HL-60 (cell line): Measurements from ENCODE around the gene ACVR2A.

Experiments used
- DNase-seq, 2 experiments: peaks; one replicate each; pipeline ENCODE4 v3.0.0-alpha.2; 2010 to 2020; ENCODE audit warnings: low read depth in 1 of 2, low spot score in 1 of 2
- H3K27ac ChIP-seq: fragments of 250-450 bp; sonication (Bioruptor Pico); replicated peaks from 2 replicates; pipeline ENCODE4 v1.5.1; 2020; ENCODE audit warnings: mild to moderate bottlenecking, moderate library complexity
- H3K27me3 ChIP-seq: fragments of 250-450 bp; sonication (Bioruptor Pico); 2 replicates; pipeline ENCODE4 v1.5.1; 2021; ENCODE audit warnings: mild to moderate bottlenecking, moderate library complexity; ENCODE audit not compliant: insufficient read depth, poor library complexity, severe bottlenecking
- H3K4me3 ChIP-seq: replicated peaks from 2 replicates; pipeline ENCODE4 v1.5.1; 2011; ENCODE audit warnings: mild to moderate bottlenecking, control low read depth, low read length; ENCODE audit not compliant: insufficient read depth
- CTCF ChIP-seq: IDR thresholded peaks from one replicate; pipeline ENCODE4 v1.5.1; 2011; ENCODE audit warnings: low read length, control low read depth, inconsistent platforms; ENCODE audit not compliant: insufficient read depth
- GABPA ChIP-seq: IDR thresholded peaks from 2 replicates; pipeline ENCODE4 v1.6.1; 2012; ENCODE audit warnings: low read depth
- POLR2AphosphoS5 ChIP-seq: IDR thresholded peaks from 2 replicates; pipeline ENCODE4 v1.6.1; 2012; ENCODE audit warnings: low read depth
- SPI1 ChIP-seq: IDR thresholded peaks from 2 replicates; pipeline ENCODE4 v1.6.1; 2012; ENCODE audit warnings: low read depth, mild to moderate bottlenecking, borderline replicate concordance
- TF ChIP-seq, protein P1 (sequence below): IDR thresholded peaks from 2 replicates; pipeline ENCODE4 v1.6.1; 2012; ENCODE audit warnings: low read depth; ENCODE audit not compliant: insufficient replicate concordance

The ACVR2A gene

DNA sequence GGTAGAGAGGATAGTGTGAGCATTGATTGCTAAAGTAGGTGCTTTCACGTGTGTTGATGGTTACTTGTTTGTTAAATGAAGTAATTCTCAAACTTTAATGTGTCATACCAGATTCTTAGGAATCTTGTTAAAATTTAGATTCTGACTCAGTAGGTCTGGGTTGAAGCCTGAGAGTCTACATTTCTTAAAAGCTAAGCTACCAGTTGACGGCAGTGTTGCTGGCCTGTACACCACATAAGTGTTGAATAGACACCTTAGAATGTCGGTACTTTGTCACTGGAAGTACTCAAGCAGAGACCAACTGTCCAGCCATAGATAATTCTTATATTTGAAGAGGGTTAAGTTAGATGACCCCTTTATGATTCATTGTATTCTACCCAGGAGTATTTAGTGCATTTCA, 79.8 kb downstream of the ACVR2A start:
- TF ChIP-seq GABPA (no peak), POLR2AphosphoS5 (no peak), SPI1 (no peak), CTCF (no peak)
- TF ChIP-seq, protein P1, sequence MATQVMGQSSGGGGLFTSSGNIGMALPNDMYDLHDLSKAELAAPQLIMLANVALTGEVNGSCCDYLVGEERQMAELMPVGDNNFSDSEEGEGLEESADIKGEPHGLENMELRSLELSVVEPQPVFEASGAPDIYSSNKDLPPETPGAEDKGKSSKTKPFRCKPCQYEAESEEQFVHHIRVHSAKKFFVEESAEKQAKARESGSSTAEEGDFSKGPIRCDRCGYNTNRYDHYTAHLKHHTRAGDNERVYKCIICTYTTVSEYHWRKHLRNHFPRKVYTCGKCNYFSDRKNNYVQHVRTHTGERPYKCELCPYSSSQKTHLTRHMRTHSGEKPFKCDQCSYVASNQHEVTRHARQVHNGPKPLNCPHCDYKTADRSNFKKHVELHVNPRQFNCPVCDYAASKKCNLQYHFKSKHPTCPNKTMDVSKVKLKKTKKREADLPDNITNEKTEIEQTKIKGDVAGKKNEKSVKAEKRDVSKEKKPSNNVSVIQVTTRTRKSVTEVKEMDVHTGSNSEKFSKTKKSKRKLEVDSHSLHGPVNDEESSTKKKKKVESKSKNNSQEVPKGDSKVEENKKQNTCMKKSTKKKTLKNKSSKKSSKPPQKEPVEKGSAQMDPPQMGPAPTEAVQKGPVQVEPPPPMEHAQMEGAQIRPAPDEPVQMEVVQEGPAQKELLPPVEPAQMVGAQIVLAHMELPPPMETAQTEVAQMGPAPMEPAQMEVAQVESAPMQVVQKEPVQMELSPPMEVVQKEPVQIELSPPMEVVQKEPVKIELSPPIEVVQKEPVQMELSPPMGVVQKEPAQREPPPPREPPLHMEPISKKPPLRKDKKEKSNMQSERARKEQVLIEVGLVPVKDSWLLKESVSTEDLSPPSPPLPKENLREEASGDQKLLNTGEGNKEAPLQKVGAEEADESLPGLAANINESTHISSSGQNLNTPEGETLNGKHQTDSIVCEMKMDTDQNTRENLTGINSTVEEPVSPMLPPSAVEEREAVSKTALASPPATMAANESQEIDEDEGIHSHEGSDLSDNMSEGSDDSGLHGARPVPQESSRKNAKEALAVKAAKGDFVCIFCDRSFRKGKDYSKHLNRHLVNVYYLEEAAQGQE = no peak
- no peak overlapping the region for H3K4me3 ChIP-seq
- H3K27ac ChIP-seq = no peak overlapping the region
- H3K27me3 ChIP-seq = no peaks in the 10 kb centered on the region
- no peak for DNase-seq

- no peaks in the 10 kb centered on the region for H3K27me3 ChIP-seq
- no peak overlapping the region for H3K27ac ChIP-seq
- no peak overlapping the region for H3K4me3 ChIP-seq
- no peak for DNase-seq
- TF ChIP-seq POLR2AphosphoS5 (no peak), GABPA (no peak)
Measured at GRCh38 chr2:147925886-147926285, 81.1 kb downstream of the ACVR2A start.

- TF ChIP-seq, protein P1 = no peak
- no peak for TF ChIP-seq GABPA
- TF ChIP-seq POLR2AphosphoS5 = no peak
- TF ChIP-seq CTCF = no peak
- TF ChIP-seq SPI1 = no peak
- Histone ChIP-seq H3K27me3 (no peaks in the 10 kb centered on the region), H3K4me3 (no peak overlapping the region), H3K27ac (no peak overlapping the region)
- no peak for DNase-seq
Measured at GRCh38 chr2:147927053-147927588, 82.3 kb downstream of the ACVR2A start.

DNA sequence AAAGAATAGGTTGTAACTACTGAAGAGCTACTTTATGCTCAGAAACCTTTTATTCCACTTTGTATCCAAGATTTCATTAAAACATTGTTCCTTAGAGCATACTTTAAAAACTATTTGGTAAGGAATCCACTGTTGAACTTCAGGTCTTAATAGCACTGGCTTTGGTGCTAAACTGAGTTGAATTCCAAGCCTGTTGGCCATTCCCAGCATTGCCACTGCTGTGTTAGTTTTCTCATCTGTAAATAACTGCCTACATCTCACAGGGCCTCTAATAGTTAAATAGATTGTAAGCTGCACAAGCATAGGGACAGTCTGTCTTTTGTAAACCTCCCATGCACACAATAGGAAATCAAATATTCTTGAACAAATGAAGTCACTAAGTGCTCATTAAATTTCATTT, 89.1 kb downstream of the ACVR2A start:
- no peak overlapping the region for H3K27ac ChIP-seq
- TF ChIP-seq SPI1 (no peak), CTCF (no peak), POLR2AphosphoS5 (no peak), GABPA (no peak)
- TF ChIP-seq, protein P1 = no peak
- no peaks in the 10 kb centered on the region for H3K27me3 ChIP-seq
- no peak for DNase-seq
- H3K4me3 ChIP-seq = no peak overlapping the region
